Ectodermal cell (in vitro differentiated cells): ENCODE data around the gene ZNF155. TPM values are rescaled to one million over a fixed set of nuclear protein-coding genes. Genes with fewer than 3 reads are reported as not detected.
"Not testable (repeated sequence)": the region's sequence is repeated elsewhere in the genome, so short reads cannot be mapped to it uniquely, and the experiment has no call there.

Experiments used
- H3K27ac ChIP-seq: 2 replicates; pipeline ENCODE4 v1.7.0; 2013; ENCODE audit warnings: mild to moderate bottlenecking, low read depth, low read length; ENCODE audit not compliant: insufficient read depth, poor library complexity, severe bottlenecking
- H3K27me3 ChIP-seq: 2 replicates; pipeline ENCODE4 v1.7.0; 2013; ENCODE audit warnings: mild to moderate bottlenecking, low read length; ENCODE audit not compliant: insufficient read depth, control insufficient read depth, poor library complexity, severe bottlenecking
- H3K36me3 ChIP-seq: one replicate; pipeline ENCODE4 v1.7.0; 2013; ENCODE audit warnings: low read length; ENCODE audit not compliant: control insufficient read depth, insufficient read depth
- H3K4me1 ChIP-seq: one replicate; pipeline ENCODE4 v1.7.0; 2013; ENCODE audit warnings: low read length; ENCODE audit not compliant: control insufficient read depth, insufficient read depth
- H3K4me3 ChIP-seq: 2 replicates; pipeline ENCODE4 v1.7.0; 2013; ENCODE audit warnings: low read depth, low read length, control low read depth; ENCODE audit not compliant: insufficient read depth
- H3K9me3 ChIP-seq: 2 replicates; pipeline ENCODE4 v1.7.0; 2013; ENCODE audit warnings: mild to moderate bottlenecking, low read length, moderate library complexity; ENCODE audit not compliant: control insufficient read depth
- WGBS, 2 experiments: methylation state at CpG; one replicate each; pipeline ENCODE4 v1.1.7; 2013; ENCODE audit warnings: missing lambda C conversion rate in 2 of 2; 5-methylcytosine and 5-hydroxymethylcytosine counted together
- polyA plus RNA-seq, 4 experiments: library from polyadenylated mRNA; stranded (reverse); fragments of 50-300 nt; gene quantifications; one replicate each; pipeline ENCODE4 v1.2.3, GENCODE V29; 2013

ZNF155 gene
- 10.2 TPM for polyA plus RNA-seq (2013, experiment 1 of 4)
- polyA plus RNA-seq (2013, experiment 2 of 4) = 11.2 TPM
- polyA plus RNA-seq (2013, experiment 3 of 4) = 9.1 TPM
- polyA plus RNA-seq (2013, experiment 4 of 4) = 9.0 TPM

- Histone ChIP-seq H3K27ac (no peak within 1 kb of the TSS), H3K4me1 (no peaks in the 10 kb centered on the region), H3K36me3 (no peaks in the 10 kb centered on the region), H3K9me3 (peaks cover 3% of the 10 kb centered on the region), H3K27me3 (no peaks in the 10 kb centered on the region), H3K4me3 (peak within 1 kb of the TSS; percentile 78)
- WGBS, 2 experiments = 1% methylated on average over 40 of the region's 40 CpGs
Observed at GRCh38 chr19:43983912-43984686, at the start of gene ZNF155. Gene ZNF155 (plus strand): TSS chr19:43984188. CDS start chr19:43988544, 4,356 bp downstream.

GRCh38 chr19:43934985-43935708 is 48.8 kb upstream of the ZNF155 start, which contains the start of gene ZNF45:
Gene ZNF45 (minus strand): TSS chr19:43935282. CDS start chr19:43922185, 13,097 bp downstream.
- Histone ChIP-seq H3K27ac (no peak within 1 kb of the TSS), H3K9me3 (no peaks in the 10 kb centered on the region)

DNA sequence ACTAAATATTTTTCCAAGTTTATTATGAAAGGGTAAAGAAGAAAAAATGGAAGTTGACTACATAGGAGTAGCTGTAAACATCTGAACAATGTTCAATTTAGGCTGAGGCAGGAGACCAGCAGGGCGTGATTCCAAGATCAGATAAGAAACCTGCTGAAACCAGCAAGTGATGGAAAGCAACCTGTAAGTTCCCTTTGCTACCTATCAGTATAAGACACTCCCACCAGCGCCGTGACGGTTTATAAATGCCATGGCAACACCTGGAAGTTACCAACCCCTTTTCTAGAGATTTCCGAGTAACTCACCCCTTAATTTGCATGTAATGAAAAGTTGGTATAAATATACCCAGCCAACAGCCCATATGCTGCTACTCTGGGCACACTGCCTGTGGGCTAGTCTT is 47.8 kb upstream of the ZNF155 start:
- Histone ChIP-seq H3K9me3 (no peaks in the 10 kb centered on the region), H3K4me1 (no peaks in the 10 kb centered on the region), H3K4me3 (no peak overlapping the region), H3K27ac (no peak overlapping the region), H3K36me3 (peaks cover 4% of the 10 kb centered on the region), H3K27me3 (peaks cover 3% of the 10 kb centered on the region)
- 90 to 93% methylated on average over 4 to 5 of the region's 5 CpGs for WGBS, 2 experiments

More at GRCh38 chr19:43934985-43935708, 48.8 kb upstream of the ZNF155 start, which contains the start of gene ZNF45:
- WGBS, 2 experiments = 0 to 1% methylated on average over 42 of the region's 42 CpGs
- peaks cover 3% of the 10 kb centered on the region for H3K27me3 ChIP-seq
- H3K4me3 ChIP-seq = peak within 1 kb of the TSS; percentile 77
- no peaks in the 10 kb centered on the region for H3K4me1 ChIP-seq
- H3K36me3 ChIP-seq = peaks cover 8% of the 10 kb centered on the region

GRCh38 chr19:43939557-43940260 is 44.3 kb upstream of the ZNF155 start:
- no peaks in the 10 kb centered on the region for H3K9me3 ChIP-seq
- H3K4me1 ChIP-seq = no peaks in the 10 kb centered on the region
- WGBS, 2 experiments = 20 to 67% methylated on average over 1 to 2 of the region's 3 CpGs
- no peaks in the 10 kb centered on the region for H3K36me3 ChIP-seq
- peaks cover 3% of the 10 kb centered on the region for H3K27me3 ChIP-seq
- no peak overlapping the region for H3K27ac ChIP-seq
- no peak overlapping the region for H3K4me3 ChIP-seq

GRCh38 chr19:43940719-43941118 is 43.3 kb upstream of the ZNF155 start:
- no peaks in the 10 kb centered on the region for H3K9me3 ChIP-seq
- WGBS, 2 experiments = 79 to 91% methylated on average over 3 of the region's 4 CpGs

DNA sequence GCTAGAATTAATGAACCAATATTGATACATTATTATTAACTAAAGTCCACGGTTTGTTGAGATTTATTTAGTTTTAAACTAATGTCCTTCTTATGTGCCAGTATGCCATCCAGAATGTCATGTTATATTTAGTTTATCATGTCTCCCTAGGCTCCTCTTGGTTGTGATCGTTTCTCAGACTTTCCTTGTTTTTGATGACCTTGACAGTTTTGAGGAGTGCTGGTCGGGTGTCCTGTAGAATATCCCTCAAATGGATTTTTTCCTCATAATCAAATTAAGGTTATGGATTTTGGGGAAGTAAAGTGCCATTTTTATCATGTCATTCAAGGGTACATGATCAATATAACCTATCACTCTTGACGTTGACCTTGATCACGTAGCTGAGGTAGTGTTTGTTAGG is 42.8 kb upstream of the ZNF155 start:
- WGBS, 2 experiments = 72 to 80% methylated on average over 2 to 5 of the region's 5 CpGs

More at GRCh38 chr19:43940719-43941118, 43.3 kb upstream of the ZNF155 start:
- Histone ChIP-seq H3K4me1 (no peaks in the 10 kb centered on the region), H3K36me3 (no peaks in the 10 kb centered on the region), H3K27ac (no peak overlapping the region), H3K4me3 (no peak overlapping the region), H3K27me3 (peaks cover 3% of the 10 kb centered on the region)

DNA sequence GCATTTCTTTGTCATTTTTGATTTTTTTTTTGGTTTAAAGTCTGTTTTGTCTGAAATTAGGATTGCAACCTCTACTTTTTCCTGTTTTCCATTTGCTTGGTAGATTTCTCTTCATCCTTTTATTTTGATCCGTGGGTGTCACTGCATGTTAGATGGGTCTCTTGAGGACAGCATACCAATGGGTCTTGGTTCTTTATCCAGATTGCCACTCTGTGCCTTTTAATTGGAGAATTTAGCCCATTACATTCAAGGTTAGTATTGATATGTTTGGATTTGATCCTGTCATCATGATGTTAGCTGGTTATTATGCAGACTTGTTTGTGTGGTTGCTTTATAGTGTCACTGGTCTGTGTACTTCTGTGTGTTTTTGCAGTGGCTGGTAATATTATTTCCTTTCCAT is 36.6 kb upstream of the ZNF155 start:
- not testable (repeated sequence) for H3K36me3 ChIP-seq, H3K27ac ChIP-seq, H3K4me3 ChIP-seq, H3K4me1 ChIP-seq, H3K9me3 ChIP-seq, H3K27me3 ChIP-seq
- WGBS, 2 experiments = 0% methylated on average over 1 of the region's 1 CpG

More for the DNA sequence above, 42.8 kb upstream of the ZNF155 start:
- Histone ChIP-seq H3K4me3 (no peak overlapping the region), H3K27me3 (no peaks in the 10 kb centered on the region), H3K4me1 (no peaks in the 10 kb centered on the region), H3K36me3 (no peaks in the 10 kb centered on the region), H3K27ac (no peak overlapping the region), H3K9me3 (no peaks in the 10 kb centered on the region)

DNA sequence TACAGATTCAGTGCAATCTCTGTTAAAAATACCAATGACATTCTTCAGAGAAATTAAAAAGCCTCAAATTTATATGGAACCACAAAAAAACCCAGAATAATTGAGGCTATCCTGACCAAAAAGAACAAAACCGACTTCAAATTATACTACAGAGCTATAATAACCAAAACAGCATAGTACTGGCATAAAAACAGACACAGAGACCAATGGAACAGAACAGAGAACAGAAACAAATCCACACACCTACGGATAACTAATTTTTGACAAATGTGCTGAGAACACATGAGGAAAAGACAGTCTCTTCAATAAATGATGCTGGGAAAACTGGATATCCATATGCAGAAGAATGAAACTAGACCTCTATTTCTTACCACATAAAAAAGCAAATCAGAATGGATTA is 34.2 kb upstream of the ZNF155 start:
- not testable (repeated sequence) for H3K27me3 ChIP-seq, H3K4me3 ChIP-seq, H3K9me3 ChIP-seq, H3K27ac ChIP-seq, H3K4me1 ChIP-seq, H3K36me3 ChIP-seq
- WGBS, 2 experiments = 74 to 80% methylated on average over 2 of the region's 2 CpGs

DNA sequence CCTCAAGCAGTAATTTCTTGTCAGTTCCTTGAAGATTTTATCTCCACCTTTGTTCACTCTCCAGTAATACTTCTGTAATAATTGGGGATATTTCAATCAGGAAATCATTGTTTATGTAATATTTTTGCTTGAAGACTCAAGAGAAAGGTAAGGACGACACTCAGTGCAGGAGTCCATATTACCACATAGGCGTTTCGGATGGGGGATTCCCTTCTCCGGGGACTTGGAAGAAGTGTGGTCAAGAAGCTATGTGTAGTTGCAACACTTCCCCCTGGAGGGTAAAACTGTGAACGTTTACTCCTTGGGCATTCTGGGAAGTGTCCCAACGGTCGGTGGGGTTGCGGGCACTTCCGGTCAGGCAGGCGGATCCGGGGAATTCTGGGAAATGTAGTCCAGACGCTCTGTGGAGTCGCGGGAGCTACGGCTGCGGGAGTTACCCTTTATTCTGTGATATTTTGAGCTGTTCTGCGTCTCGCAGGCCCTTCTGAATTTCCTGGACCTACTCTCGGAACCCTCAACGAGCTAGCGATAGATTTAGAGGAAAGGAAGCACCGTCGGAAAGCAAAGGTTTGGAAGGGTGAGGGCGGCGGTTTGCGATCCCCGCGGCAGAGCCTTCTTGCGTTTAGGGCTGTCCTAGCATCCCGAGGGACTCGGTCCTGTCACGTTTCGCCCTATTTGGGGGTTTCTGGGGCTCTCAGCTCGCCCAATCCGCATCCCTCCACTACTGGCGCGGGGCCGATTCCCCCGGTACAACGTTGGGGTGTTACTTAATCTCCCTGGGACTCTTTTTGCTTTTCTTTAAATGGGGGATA is 32.9 kb upstream of the ZNF155 start, which contains the start of gene ZNF221:
ZNF221 (plus strand) TSS at position 395 of the 812 bp plus-strand sequence. CDS start 11,499 bp downstream, outside the sequence.
- peaks cover 8% of the 10 kb centered on the region for H3K9me3 ChIP-seq
- no peaks in the 10 kb centered on the region for H3K4me1 ChIP-seq
- H3K4me3 ChIP-seq = peak within 1 kb of the TSS; percentile 66
- H3K36me3 ChIP-seq = no peaks in the 10 kb centered on the region
- 1% methylated on average over 40 of the region's 40 CpGs for WGBS, 2 experiments
- H3K27me3 ChIP-seq = no peaks in the 10 kb centered on the region
- H3K27ac ChIP-seq = no peak within 1 kb of the TSS
